Measurements from ENCODE around the gene FBXL14. TPM values are rescaled to one million over a fixed set of nuclear protein-coding genes. Genes with fewer than 3 reads are reported as not detected.

FBXL14 gene
- total RNA-seq, 4 donors from 2014 or later, result 1.5 to 17.4 (median 13.5) TPM

GRCh38 chr12:1573960-1574864 is 20.2 kb downstream of the FBXL14 start:
- no peak overlapping the region for H3K4me3 ChIP-seq
- intact Hi-C loops (cut with DNase I; ENCODE audit: low total_unique reads), result no loop called here
- peak overlapping the region in 1 of 2 donors; percentile 45 for H3K27ac ChIP-seq
- DNase-seq, result no peak
- no peaks in the 10 kb centered on the region for H3K27me3 ChIP-seq
- H3K4me1 ChIP-seq, result peaks cover 0 to 12% of the 10 kb centered on the region in 2 donors
- no peaks in the 10 kb centered on the region for H3K36me3 ChIP-seq
- no peaks in the 10 kb centered on the region for H3K9me3 ChIP-seq
- no peak for TF ChIP-seq POLR2A (IDR thresholded peaks at IDR 0.05)
- no peak for TF ChIP-seq CTCF (IDR thresholded peaks at IDR 0.05)

GRCh38 chr12:1572731-1573130 is 21.6 kb downstream of the FBXL14 start:
- intact Hi-C loops (cut with DNase I; ENCODE audit: low total_unique reads), result no loop called here
- H3K27ac ChIP-seq, result no peak overlapping the region
- no peak for DNase-seq
- H3K36me3 ChIP-seq, result no peaks in the 10 kb centered on the region
- H3K27me3 ChIP-seq, result no peaks in the 10 kb centered on the region
- TF ChIP-seq POLR2A (IDR thresholded peaks at IDR 0.05) (no peak), CTCF (IDR thresholded peaks at IDR 0.05) (no peak)
- no peak overlapping the region for H3K4me3 ChIP-seq
- H3K4me1 ChIP-seq, result peaks cover 0 to 12% of the 10 kb centered on the region in 2 donors
- no peaks in the 10 kb centered on the region for H3K9me3 ChIP-seq

GRCh38 chr12:1567852-1568251 is 26.5 kb downstream of the FBXL14 start:
- Histone ChIP-seq H3K9me3 (no peaks in the 10 kb centered on the region), H3K4me1 (no peaks in the 10 kb centered on the region), H3K27ac (no peak overlapping the region), H3K27me3 (no peaks in the 10 kb centered on the region), H3K4me3 (no peak overlapping the region), H3K36me3 (no peaks in the 10 kb centered on the region)
- intact Hi-C loops (cut with DNase I; ENCODE audit: low total_unique reads), result no loop called here
- DNase-seq, result no peak
- TF ChIP-seq POLR2A (IDR thresholded peaks at IDR 0.05) (no peak), CTCF (IDR thresholded peaks at IDR 0.05) (no peak)

- TF ChIP-seq POLR2A (IDR thresholded peaks at IDR 0.05) (no peak), CTCF (IDR thresholded peaks at IDR 0.05) (no peak)
- H3K27me3 ChIP-seq, result no peaks in the 10 kb centered on the region
- H3K36me3 ChIP-seq, result no peaks in the 10 kb centered on the region
- intact Hi-C loops (cut with DNase I; ENCODE audit: low total_unique reads), result no loop called here
- no peaks in the 10 kb centered on the region for H3K9me3 ChIP-seq
- H3K27ac ChIP-seq, result no peak overlapping the region
- no peak for DNase-seq
- H3K4me1 ChIP-seq, result no peaks in the 10 kb centered on the region
- no peak overlapping the region for H3K4me3 ChIP-seq
Measured at GRCh38 chr12:1566449-1567135, 27.8 kb downstream of the FBXL14 start.

GRCh38 chr12:1565172-1565571 is 29.2 kb downstream of the FBXL14 start:
- Histone ChIP-seq H3K27me3 (no peaks in the 10 kb centered on the region), H3K36me3 (no peaks in the 10 kb centered on the region), H3K9me3 (no peaks in the 10 kb centered on the region), H3K4me3 (no peak overlapping the region), H3K4me1 (no peaks in the 10 kb centered on the region), H3K27ac (no peak overlapping the region)
- DNase-seq, result no peak
- TF ChIP-seq POLR2A (IDR thresholded peaks at IDR 0.05) (no peak), CTCF (IDR thresholded peaks at IDR 0.05) (no peak)
- intact Hi-C loops (cut with DNase I; ENCODE audit: low total_unique reads), result no loop called here
